Measurements from ENCODE around the gene SDK2.

SDK2 gene

GRCh38 chr17:73643001-73643851 lies 1.0 kb downstream of the SDK2 start:
- DNase-seq (ENCODE audit: low spot score) = peak; percentile 60
- no peak for TF ChIP-seq CTCF (IDR thresholded peaks at IDR 0.05; ENCODE audit: borderline replicate concordance, control extremely low read depth, extremely low read depth, insufficient read depth, missing control alignments)
- in situ Hi-C loops (cut with MboI; ENCODE audit: low sequenced_read_pairs, unreplicated experiment) = no loop called here

GRCh38 chr17:73642659-73643000 lies 1.6 kb downstream of the SDK2 start:
- in situ Hi-C loops (cut with MboI; ENCODE audit: low sequenced_read_pairs, unreplicated experiment) = no loop called here
- no peak for TF ChIP-seq CTCF (IDR thresholded peaks at IDR 0.05; ENCODE audit: borderline replicate concordance, control extremely low read depth, extremely low read depth, insufficient read depth, missing control alignments)
- DNase-seq (ENCODE audit: low spot score) = no peak

GRCh38 chr17:73641826-73642600 lies 2.2 kb downstream of the SDK2 start:
- in situ Hi-C loops (cut with MboI; ENCODE audit: low sequenced_read_pairs, unreplicated experiment) = no loop called here
- no peak for TF ChIP-seq CTCF (IDR thresholded peaks at IDR 0.05; ENCODE audit: borderline replicate concordance, control extremely low read depth, extremely low read depth, insufficient read depth, missing control alignments)
- DNase-seq (ENCODE audit: low spot score) = no peak

- in situ Hi-C loops (cut with MboI; ENCODE audit: low sequenced_read_pairs, unreplicated experiment) = no loop called here
- TF ChIP-seq CTCF (IDR thresholded peaks at IDR 0.05; ENCODE audit: borderline replicate concordance, control extremely low read depth, extremely low read depth, insufficient read depth, missing control alignments) = no peak
- no peak for DNase-seq (ENCODE audit: low spot score)
These were observed 3.6 kb downstream of the SDK2 start for GRCh38 chr17:73640691-73641090.

- no peak for DNase-seq (ENCODE audit: low spot score)
- no peak for TF ChIP-seq CTCF (IDR thresholded peaks at IDR 0.05; ENCODE audit: borderline replicate concordance, control extremely low read depth, extremely low read depth, insufficient read depth, missing control alignments)
- in situ Hi-C loops (cut with MboI; ENCODE audit: low sequenced_read_pairs, unreplicated experiment) = no loop called here
These were observed 4.3 kb downstream of the SDK2 start for GRCh38 chr17:73639932-73640331.

GRCh38 chr17:73639322-73639721 lies 4.9 kb downstream of the SDK2 start:
- no peak for TF ChIP-seq CTCF (IDR thresholded peaks at IDR 0.05; ENCODE audit: borderline replicate concordance, control extremely low read depth, extremely low read depth, insufficient read depth, missing control alignments)
- in situ Hi-C loops (cut with MboI; ENCODE audit: low sequenced_read_pairs, unreplicated experiment) = no loop called here
- DNase-seq (ENCODE audit: low spot score) = no peak
